Glomerular visceral epithelial cell (primary cell): ENCODE data around the gene USP2.
"Not testable (repeated sequence)": the region's sequence is repeated elsewhere in the genome, so short reads cannot be mapped to it uniquely, and the experiment has no call there.

Source experiments
- DNase-seq: peaks from one replicate; pipeline ENCODE4 v3.0.0-alpha.2; 2016; ENCODE audit errors: extremely low spot score

Gene USP2

DNA sequence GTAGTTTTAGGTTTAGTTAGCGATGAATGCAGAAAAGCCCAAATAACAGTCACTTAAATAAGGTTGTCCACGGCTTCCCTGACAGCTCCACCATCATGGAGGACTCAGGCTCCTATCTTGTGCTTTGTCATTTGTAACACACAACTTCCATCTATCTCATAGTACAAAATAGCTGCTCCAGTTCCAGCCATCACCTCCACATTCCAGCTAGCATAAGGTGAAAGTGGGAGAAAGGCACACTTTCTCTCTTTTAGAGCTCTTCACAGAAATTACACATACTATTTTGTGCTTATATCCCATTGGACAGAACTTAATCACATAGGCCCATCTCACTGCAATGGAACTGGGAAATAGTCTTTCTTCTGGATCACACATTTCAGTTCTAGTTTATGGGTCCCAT is 32.8 kb upstream of the USP2 start:
- DNase-seq = no peak

DNA sequence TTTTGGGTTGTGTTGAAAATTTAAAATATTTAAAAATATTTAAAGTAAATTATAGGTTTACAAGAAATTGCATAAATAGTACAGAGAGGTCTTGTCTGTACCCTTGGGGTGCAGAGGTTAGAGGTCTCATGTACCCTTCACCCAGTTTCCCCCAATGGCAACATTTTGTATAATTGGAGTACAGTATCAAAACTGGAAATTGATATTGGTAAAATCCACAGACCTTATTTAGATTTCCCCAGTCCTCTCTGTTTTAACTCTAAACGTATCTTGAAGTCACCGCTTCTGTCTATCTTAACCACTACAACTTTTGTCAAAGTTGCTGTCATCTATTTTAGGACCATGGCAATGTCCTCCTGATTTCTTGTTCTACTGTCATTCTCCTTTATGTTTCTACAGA is 30.6 kb upstream of the USP2 start:
- DNase-seq = no peak

DNA sequence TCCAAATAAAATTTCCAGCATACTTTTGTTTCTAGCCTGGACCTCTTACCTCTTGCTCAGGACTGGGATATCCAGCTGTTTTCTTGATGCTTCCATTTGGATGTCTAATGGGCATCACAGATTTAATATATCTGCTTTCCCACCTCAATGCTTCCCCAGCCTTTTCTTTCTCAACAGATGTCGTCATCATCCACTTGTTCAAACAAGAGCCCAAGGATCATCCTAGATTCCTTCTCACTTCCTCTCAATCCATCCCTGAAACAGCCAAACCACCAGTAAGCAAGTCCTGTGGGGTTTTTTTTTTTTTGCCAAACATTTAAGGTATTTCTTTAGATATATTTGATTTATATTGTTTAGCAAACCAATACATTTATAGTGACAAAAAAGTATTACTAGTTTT is 29.0 kb upstream of the USP2 start:
- no peak for DNase-seq

DNA sequence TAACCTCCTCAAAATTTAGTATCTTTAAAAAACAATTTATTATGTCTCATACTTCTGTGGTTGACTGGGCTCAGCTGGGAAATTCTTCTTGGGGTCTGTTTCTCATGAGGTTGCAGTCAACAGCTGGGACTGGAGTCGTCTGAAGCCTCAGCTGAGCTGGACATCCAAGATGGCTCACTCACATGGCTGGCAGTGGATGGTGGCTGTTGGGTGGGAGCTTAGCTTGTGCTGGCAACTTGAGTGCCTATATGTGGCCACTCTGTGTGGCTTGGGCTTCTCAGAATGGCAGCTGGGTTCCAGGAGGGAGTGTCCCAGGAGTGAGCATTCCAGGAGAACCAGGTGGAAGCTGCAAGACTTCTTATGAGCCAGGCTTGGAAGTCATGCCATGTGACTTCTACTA is 28.2 kb upstream of the USP2 start:
- DNase-seq = no peak

DNA sequence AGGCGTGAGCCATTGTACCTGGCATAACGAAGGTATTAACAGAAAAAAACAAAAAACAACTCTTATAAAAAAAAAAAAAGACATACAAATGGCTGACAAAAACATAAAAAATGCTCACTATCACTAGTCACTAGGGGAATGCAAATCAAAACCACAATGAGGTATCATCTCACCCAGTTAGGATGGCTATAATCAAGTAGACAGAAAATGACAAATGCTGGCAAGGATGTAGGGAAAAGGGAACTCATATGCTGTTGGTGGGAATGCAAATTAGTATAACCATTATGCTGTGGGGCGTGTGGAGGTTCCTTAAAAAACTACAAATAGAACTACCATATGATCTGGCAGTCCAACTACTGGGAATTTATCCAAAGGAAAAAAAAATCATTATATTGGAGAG is 24.5 kb upstream of the USP2 start:
- DNase-seq = no peak

DNA sequence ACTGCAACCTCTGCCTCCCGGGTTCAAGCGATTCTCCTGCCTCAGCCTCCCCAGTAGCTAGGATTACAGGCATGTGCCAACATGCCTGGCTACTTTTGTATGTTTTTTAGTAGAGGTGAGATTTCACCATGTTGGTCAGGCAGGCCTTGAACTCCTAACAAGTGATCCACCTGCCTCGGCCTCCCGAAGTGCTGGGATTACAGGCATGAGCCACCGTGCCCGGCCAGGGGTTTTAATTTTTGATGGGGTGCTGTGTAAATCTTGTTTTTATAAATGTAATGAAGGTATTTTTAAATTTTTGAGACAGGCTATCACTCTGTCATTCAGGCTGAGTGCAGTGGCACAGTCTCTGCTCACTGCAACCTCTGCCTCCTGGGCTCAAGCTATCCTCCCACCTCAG is 24.0 kb upstream of the USP2 start:
- not testable (repeated sequence) for DNase-seq

DNA sequence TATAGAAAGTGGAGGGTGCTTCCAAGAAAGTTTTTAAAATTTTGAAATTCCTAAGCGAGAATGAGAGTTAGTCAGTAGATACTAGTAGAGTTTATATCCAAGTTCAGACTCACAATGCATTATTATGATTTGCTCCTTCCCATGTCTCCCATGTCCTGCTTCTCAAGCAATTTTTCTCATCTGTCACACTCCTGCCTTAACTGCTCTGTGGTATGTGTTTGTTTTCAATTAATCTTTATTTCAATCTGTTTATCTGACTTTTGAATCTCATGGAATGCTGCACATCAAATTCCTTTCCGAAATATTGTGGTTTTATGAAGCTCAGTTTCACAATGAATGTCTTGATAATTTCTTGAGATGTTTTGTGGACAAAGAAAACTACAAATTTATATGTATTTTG is 23.4 kb upstream of the USP2 start:
- DNase-seq = no peak

DNA sequence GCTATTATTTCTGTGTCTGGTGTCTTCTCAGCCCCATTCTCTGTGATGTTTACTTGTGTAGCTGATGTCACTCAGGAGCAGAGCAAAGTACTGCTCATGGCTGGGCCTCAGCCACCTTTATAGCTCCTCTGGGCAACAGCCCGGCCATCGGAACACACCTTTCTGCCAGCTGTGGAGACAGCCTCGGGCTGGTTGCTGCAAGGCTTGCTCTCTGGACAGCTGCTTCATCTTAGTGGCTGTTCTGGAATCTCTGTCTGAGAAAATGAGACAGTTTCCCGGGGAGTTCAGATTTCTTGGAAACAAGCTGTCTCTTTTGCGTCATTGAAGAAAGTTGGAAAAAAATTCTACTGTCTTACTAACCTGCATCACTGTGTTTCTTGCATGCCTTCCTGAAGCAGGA is 21.5 kb upstream of the USP2 start:
- DNase-seq = no peak

DNA sequence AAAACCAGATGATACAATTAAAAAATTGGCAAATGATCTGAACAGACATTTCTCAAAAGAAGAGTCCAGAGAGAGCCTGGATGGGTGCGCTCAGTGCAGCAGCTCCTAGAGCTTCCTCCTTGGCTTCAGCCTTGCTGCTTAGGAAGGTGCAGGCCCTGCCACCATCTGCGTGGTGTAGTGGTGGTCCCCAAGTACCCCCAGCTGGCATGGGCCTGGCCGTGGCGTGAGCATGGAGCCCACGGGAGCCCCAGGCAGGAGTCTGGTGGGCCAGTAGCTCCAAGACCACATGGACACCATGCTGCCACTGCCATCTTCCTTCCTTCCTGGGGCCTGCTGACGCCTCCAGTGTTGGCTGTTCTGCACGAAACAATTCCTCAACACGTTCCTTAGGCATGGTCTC is 21.0 kb upstream of the USP2 start:
- no peak for DNase-seq

DNA sequence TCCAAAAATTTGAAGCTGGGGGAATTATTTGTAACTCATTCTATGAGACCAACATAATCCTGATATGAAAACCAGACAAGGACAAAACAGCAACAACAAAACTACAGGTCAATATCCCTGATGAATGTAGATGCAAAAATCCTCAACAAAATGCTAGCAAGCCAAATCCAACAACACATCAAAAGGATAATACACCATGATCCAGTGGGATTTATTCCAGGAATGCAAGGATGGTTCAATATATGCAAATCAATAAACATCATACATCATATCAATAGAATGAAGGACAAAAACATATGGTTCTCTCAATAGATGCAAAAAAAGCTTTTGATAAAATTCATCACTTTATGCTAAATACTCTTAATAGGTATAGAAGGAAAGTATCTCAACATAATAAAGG is 19.4 kb upstream of the USP2 start:
- no peak for DNase-seq

DNA sequence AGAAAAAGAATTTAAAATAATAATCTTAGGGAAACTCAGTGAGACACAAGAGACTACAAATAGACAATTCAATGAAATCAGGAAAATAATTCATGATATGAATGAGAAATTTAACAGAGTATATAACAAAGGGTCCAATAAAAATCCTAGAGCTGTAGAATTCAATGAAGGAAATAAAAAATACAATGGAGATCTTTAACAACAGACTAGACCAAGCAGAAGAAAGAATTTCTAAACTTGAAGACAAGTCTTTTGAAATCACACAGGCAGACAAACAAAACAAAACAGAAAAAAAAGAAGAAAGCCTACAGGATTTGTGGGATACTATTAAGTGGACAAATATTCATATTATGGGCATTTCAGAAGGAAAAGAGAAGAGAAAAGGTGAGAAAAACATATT is 16.2 kb upstream of the USP2 start:
- DNase-seq = no peak

DNA sequence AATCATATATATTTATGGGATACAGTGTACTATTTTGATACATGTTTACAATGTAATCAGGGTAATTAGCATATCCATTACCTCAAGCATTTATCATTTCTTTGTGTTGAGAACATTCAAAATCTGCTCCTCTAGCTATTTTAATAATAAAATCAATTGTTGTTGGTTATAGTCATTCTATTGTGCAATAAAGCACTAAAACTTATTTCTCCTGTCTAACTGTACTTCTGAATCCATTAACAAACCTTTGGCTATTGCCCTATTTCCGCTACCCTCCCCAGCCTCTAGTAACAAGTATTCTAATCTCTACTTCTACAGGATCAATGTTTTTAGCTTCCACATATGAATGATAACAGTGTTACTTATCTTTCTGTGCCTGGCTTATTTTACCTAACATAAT is 15.3 kb upstream of the USP2 start:
- DNase-seq = no peak

DNA sequence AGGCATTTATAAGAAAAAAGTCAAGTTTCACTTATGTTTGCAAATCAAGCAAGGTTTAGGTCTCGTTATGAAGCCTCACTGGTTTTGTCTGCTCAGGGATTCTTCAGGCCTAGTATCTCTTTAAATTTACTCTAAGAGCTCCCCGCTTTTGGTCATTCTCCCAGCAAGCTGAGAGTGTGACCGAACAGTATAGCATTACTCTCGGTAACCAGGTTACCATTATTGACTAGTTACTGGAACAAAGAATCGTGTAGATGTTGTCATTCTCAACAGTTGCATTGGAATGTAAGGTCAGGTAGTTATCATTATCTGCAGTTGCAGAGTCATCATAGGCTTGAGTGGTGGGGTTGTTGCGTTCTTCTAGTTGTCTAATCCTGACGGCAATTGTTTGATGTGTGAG is 9.8 kb upstream of the USP2 start:
- DNase-seq = no peak

DNA sequence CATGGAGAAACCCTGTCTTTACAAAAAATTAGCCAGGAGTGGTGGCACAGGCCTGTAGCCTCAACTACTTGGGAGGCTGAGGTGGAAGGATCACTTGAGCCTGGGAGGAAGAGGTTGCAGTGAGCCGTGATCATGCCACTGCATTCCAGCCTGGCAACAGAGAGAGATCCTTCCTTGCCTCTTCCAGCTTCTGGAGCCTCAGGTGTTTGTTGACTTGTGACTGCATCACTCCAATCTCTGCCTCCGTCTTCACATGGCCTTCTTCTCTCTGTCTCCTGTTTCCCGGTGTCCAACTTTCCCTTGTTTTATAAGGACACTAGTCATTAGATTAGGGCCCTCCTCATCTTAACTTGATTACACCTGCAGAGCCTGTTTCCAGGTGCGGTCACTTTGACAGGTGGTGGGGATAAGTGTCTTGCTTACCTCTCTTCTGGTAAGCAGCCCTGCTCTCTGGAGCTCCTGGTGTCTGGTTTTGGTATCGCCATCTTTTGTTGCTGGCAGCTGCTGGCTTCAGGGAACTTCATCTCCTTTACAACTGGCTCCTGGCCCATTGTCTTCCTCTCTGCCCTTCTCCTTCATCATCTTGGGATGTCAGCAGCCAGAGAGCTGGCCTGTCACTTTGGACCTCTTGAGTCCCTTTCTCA is 8.2 kb upstream of the USP2 start:
- DNase-seq = no peak

DNA sequence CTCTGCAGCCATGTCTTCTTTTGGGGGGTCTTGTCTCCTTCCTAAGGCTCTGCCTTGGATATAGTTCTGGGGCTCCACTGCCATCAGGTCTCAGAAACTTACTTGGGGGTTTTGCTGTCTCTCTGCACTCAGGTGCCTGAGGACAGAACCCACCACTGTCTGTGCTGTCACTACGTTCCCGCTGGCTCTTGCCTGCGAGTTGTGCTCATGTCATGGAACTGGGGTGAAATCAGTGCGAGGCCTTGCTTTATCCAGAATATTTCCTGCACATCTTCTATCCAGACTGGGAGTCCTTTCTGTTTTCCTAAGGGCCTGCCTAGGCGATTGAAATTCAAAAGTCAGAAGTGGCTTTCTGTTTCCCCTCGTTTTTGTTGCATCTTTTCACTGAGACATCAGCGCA is 6.6 kb upstream of the USP2 start:
- DNase-seq = no peak

DNA sequence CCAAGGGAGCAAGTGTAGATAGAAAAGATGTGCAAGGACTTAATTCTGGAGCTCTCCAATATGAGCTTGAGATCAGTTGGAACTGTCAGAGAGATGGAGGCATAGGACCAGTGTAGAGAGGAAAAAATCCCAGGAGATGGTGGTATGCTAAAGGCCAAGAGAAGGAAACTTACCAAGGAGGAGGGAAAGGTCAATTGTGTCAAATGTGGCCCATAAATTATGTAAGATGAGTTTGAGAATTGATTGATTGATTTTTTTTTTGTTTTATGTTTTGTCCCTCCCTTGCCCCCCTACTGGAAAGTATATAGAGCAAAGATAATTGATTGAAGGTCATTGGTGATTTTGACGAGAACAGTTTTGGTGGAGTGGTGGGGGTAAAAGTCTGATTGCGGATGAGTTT is 2.8 kb upstream of the USP2 start:
- DNase-seq = no peak

DNA sequence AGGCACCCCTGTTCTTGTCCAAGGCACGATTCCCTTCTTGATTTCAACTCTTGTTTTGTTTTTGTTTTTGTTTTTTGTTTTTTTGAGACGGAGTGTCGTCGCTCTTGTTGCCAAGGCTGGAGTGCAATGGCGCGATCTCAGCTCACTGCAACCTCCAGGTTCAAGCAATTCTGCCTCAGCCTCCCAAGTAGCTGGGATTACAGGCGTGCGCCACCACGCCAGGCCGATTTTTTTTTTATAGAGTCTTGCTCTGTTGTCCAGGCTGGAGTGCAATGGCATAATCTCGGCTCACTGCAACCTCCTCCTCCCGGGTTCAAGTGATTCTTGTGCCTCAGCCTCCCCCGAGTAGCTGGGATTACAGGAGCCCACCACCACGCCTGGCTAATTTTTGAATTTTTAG is 1.0 kb upstream of the USP2 start:
- DNase-seq = not testable (repeated sequence)

DNA sequence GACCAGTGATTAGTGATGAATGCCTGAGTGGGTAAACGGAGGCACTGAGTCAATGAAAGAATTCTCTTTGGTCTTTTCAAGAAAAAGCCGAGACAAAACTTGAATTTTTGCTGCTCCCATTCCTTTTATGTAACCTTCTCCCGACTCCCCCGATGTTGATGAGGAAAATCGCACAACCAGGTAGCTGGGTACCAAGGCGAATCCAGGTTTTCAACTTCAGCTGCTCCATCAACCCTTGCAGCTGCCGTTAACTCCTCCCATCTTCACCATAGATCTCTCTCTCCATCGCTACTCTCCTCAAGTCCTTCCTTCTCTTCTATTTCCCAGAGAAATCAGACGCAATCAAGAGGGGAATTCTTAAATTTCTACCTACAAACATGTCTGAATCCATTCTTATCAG is 611 bp upstream of the USP2 start:
- DNase-seq = no peak

DNA sequence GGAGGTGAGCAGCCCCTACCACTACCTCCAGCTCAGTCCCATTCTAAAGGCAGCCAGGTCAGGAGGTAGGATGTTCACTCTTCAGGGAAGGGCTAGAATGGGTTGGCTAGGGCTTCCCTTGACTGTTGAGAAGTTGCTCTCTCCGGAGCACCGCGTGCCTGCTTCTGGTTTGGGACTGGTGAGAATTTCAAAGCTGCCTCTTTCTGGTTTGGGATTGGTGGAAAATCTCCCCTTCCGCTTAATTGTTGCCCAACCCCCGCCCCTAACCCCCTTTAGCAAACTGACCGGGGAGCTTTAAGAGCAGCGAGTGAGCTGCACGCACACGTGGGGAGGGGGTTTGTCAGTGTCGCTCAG is 686 bp downstream of the USP2 start:
- no peak for DNase-seq

DNA sequence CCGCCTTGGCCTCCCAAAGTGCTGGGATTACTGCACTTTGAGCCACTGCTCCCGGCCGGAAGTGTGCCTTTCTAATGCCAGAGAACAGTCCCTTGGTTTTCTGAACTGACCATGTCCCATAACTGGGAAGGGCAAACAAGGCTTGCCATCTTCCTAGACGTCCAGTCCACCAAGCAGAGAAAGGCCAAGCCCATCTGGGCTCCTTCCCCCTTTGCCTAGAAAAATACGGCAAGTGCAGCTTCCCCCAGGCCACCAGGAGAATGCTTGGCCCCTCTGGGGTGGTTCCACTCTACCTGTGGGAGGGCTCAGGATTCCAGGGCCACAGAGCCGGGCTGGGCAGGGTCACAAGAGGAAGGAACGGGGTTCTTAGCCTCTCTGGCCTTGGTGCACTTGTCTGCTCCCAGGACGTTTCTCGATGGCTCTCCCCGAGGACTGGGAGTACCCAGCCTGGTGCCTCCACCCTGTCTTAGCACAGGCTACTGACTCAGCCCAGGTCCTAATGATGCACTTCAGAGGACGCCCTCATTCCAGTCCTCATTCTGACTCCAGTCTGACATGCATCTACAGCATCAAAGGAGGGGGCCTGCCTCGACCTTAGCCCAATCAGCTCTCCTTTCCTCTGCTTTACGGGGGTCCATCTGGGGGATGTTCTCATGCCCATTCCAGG is 1.2 kb downstream of the USP2 start:
- DNase-seq = no peak

DNA sequence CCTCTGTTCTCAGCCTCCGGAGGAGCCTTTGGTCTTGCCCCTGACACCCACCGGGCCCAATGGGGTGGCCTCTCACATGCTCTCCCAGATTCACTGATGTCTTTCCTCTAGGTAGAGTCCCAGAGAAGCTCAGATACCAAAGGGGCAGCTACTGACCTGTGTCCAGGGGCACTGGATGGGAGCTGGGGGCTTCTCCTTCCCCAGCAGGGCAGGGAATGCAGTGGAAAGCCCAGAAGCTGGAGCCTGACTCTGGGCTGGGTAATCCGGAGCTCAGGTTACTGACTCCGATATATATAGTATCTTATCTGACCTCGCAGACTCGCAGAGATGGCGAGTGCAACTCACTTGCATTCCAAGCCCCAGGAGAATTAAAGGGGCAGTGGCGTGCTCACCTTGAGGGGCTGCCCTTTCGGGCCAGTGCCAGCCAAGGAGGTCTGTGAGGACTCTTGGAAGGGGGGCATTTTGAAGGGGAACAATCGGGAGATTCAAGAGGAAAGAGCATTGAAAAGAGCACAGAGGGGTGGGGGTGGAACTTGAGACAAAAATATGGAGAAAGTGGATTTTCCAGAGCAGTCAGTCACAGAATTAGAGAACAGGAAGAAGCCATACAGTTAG is 2.5 kb downstream of the USP2 start:
- DNase-seq = no peak

DNA sequence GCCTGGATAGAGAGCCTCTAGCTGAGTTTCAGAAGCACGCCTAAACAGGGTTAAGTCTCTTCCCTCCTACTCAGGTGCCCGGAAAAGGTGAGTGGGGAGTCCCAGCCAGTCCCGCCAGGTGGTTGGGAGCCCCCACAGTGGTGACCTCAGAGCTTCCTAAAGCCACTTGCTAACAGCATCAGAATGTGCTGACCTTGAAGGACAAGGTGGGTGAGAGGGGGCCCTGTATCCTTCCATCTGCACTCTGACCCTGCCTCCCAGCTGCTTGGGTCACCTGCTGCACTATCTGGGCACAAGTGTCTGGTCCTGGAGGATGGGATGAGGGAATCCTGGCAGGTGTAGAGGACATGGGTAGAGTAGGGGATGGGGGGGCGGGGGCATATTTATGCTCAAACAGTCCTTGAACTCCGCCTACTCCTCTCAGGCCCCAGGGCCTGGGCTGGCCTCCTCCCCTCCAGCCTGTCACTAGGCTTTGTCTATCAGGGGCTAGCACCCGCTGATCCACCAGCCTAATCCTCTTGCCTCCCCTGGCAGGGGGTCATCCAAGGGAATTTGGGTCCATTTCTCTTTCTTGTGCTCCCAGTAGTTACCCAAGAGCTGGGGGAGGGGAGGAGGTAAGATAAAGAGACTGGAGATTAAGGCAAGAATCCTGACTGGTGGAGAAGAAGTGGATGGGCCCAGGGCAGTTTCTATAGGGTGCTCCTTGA is 3.4 kb downstream of the USP2 start:
- DNase-seq = no peak
